GM19239 (cell line): ENCODE data around the gene HNRNPL.
A peak's percentile ranks its signal among the peaks of the same experiment; 100 is the strongest.
"Not testable (repeated sequence)": the region's sequence is repeated elsewhere in the genome, so short reads cannot be mapped to it uniquely, and the experiment has no call there.

Source experiments
- DNase-seq: peaks from one replicate; pipeline ENCODE4 v3.0.0; 2011; ENCODE audit warnings: low spot score; ENCODE audit not compliant: insufficient read length
- FAIRE-seq: peaks from 2 replicates; lab custom pipeline; 2011; peaks lifted over from hg19 to GRCh38; lab: Jason Lieb, UNC

HNRNPL gene

DNA sequence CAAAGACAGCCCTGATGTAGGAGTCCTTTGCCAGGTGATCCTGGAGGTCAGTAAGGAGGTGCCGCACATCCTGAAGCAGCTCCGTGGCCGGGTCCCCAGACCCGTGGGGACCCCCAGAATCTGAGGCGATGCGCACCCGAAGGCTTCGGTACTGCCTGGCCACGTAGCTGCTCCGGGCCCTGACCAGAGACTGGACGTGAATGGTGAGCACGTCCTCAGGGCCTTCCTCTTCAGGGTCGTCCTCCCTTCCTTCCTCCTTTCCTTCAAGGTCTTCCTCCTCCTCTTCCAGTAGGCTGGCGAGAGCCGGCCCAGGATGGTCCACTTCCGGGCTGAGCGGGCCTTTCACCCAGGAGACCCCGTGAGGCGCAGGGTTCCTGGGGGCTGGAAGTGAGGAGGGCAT, 20.8 kb upstream of the HNRNPL start:
- DNase-seq (no peak), FAIRE-seq (no peak)

DNA sequence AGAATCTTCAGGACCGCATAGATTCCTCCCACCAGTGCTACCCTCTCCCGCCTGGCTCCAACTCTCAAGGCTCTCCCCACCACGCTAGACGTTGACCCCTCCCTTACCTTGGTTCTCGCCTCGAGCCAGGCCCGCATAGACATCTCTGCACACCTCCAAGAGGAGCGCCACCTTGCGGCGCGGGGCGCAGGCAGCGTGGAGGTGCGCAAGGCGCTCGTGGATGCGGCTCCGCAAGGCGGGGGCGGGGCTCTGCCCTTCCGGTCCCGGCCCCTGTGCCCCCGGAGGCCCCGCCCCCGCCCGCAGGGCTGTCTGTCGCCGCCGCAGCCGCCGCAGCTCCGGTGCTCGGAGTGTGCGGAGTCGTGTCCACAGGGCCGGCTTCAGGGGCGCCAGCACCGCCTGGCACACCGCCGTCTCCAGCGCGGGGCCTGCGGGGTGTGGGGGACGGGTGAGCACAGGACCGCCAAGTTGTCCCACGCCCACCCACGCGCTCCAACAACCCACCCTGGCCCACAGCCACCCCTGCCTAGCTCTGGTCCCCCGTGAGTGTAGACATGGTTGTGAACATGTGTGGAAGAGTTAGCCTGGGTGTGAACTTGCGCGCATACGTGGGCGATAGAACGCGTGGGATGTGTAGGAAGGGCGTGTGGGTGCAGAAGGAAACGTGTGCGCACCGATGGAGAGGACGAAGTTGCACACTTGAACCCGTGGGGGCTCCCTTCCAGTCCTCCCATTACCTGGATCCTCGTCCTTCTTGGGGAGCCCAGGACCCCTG, 20.2 kb upstream of the HNRNPL start:
- FAIRE-seq (peak; percentile 95), DNase-seq (peak; percentile 86)

DNA sequence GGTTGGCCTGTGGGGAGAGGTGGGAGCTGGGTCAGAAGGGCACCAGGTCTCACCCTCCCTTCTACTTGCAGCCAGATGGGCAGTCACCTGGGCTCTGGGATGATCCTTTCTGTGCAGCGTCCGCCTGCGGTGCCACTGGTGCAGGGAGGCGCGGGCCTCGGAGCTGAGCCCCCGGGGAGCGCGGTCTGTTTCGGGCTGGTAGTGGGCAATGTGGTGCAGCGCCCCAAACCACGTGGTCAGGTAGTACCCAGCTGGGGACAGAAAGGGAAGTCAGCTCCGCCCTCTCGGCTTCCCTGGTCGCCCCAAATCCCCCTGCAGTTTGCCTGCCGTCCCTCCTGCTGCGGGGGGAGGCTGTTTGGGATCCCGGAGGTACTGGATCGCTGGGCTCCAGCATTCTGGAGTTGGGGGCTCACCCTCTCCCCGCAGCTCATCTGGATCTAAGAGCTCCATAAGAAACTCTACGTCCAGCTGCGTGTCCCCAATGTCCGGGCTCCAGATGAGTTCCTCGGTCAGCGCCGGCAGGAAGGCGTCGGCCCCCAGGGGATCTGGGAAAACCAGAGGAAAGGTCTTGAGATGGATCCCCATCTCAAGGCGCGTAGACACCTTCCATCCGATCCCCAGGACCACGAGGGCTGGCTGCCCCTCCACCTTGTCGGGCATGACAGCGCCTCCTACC, 19.5 kb upstream of the HNRNPL start:
- DNase-seq: no peak
- FAIRE-seq: no peak

DNA sequence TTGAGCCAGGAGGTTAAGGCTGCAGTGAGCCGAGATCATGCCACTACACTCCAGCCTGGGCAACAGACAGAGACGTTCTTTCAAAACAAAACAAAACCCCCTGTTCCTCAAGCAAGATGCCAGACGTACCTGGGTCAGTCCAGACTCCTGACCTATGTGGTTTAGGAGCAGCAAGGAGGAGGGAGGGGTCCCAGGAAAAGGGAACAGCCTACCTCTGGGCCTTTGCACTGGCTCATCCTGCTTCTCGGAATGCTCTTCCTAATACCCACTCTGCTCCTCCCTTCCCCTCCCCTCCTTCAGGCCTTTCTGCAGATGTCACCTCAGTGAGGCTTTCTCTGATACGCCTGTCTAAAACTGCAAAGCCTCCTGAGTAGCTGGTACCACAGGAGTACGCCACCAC, 18.8 kb upstream of the HNRNPL start:
- DNase-seq (no peak), FAIRE-seq (no peak)

DNA sequence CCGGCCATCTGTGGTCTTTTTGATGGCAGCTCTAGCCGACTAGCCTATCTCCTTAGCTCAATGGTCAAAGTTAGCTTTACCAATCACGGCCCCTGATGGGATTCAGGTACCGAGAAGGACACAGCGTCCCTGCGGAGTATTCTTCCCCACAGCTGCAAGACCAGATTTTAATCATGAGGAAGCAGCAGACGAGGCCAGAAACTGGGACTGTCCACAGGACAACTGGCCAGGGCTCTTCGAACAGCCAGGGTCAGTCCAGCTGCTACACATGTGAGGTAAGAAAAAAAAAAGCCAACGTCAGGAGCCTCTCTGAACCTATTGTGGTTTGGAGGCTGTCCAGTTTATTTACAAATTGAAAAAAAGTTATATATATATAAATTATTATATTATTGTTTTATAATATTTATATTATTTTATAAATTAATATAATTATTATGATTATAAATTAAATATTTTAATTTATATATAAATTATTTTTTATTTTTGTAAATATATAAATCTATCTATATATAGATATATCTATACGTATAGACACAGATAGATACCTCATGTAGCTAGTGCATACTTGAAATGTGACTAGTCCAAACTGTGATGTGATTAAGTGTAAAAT, 17.5 kb upstream of the HNRNPL start:
- FAIRE-seq (no peak), DNase-seq (no peak)

DNA sequence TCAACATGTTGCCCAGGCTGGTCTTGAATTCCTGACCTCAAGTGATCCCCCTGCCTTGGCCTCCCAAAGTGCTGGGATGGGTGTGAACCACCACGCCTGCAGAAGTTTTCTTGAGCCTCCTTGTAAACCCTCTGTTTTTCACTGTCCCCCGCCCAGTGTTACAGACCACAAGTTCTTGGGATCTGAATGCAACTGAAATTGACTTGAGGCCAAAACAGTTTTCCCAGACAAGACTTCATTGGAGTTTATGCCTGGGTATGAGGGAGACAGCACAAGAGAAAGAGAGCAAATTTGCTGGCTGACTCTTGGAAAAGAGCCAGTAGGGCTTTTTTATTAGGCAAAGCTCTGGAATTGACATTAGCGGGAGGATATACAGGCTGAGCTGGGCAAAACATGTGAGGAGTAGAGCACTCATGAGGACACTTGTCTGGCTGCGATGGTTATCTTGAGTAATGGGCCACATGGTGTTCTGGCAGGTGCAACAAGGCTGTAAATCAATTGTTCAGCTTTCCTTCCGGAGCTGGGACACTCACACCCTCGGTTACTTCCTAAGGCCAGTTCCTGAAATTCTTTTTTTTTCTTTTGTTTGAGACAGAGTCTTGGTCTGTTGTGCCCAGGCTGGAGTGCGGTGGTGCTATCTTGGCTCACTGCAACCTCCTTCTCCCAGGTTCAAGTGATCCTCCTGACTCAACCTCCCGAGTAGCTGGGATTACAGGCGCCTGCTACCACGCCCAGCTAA, 12.7 kb upstream of the HNRNPL start:
- FAIRE-seq: no peak
- DNase-seq: no peak

DNA sequence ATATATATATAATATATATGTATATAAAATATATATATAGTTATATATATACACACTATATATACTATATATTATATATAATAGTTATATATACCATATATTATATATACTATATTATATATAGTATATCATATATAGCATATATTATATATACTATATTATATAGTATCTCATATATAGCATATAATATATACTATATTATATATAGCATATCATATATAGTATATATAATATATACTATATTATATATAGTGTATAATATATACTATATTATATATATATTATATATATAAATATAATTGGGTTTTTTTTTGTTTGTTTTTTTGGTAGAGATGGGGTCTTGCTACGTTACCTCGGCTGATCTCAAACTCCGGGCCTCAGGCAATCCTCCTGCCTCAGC, 11.6 kb upstream of the HNRNPL start:
- FAIRE-seq (no peak), DNase-seq (no peak)

DNA sequence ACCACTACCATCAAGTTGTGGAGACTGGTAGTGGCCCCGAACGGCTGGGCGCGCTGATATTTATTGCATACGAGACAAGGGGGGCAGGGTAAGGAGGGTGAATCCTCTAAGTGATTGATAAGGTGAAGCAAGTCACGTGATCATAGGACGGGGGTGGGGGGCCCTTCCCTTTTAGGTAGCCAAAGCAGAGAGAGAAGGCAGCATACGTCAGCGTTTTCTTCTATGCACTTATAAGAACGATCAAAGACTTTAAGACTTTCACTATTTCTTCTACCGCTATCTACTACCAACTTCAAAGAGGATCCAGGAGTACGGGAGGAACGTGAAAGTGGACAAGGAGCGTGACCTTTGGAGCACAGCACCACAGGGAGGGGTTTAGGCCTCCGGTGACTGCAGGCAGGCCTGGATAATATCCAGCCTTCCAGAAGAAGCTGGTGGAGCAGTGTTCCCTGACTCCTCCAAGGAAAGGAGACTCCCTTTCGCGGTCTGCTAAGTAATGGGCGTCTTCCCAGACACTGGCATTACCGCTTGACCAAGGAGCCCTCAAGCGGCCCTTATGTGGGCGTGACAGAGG, 9.9 kb upstream of the HNRNPL start:
- FAIRE-seq, DNase-seq: not testable (repeated sequence)

DNA sequence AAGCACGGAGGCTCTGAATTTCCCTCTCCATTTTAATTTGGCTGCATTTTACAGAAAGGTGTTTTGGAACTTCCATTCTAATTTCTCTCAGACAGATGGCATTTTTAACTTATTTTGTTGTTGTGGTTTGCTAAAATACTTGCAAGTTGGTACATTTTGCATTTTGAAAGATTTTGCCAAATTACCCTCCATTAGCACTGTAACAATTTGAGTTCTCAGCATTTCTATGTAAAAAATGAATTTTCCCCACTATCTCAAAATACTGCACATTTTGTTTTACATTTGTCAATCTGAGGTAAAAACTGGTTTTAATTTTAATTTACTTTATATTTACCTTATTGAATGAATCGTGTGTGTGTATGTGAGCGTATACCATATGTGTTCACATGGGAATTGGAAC, 7.0 kb upstream of the HNRNPL start:
- FAIRE-seq: no peak
- DNase-seq: no peak

DNA sequence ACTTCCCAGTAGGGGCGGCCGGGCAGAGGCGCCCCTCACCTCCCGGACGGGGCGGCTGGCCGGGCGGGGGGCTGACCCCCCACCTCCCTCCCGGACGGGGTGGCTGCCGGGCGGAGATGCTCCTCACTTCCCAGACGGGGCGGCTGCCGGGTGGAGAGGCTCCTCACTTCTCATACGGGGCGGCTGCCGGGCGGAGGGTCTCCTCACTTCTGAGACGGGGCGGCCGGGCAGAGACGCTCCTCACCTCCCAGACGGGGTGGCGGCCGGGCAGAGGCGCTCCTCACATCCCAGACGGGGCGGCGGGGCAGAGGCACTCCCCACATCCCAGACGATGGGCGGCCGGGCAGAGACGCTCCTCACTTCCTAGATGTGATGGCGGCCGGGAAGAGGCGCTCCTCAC, 6.0 kb upstream of the HNRNPL start:
- DNase-seq, FAIRE-seq: not testable (repeated sequence)

DNA sequence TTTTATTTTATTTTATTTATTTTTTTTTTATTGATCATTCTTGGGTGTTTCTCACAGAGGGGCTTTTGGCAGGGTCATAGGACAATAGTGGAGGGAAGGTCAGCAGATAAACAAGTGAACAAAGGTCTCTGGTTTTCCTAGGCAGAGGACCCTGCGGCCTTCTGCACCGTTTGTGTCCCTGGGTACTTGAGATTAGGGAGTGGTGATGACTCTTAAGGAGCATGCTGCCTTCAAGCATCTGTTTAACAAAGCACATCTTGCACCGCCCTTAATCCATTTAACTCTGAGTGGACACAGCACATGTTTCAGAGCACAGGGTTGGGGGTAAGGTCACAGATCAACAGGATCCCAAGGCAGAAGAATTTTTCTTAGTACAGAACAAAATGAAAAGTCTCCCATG, 5.2 kb upstream of the HNRNPL start:
- FAIRE-seq, DNase-seq: not testable (repeated sequence)

DNA sequence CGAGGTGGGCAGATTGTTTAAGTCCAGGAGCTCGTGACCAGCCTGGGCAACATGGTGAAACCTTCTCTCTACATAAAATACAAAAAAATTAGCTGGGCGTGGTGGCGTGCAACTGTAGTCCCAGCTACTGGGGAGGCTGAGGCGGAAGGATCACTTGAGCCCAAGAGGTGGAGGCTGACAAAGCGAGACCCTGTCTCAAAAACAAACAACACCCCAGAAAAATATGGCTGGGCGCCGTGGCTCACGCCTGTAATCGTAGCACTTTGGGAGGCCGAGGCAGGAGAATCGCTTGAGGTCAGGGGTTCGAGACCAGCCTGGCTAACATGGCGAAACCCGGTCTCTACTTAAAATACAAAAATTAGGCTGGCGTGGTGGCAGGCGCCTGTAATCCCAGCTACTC, 3.4 kb upstream of the HNRNPL start:
- DNase-seq: no peak
- FAIRE-seq: no peak

DNA sequence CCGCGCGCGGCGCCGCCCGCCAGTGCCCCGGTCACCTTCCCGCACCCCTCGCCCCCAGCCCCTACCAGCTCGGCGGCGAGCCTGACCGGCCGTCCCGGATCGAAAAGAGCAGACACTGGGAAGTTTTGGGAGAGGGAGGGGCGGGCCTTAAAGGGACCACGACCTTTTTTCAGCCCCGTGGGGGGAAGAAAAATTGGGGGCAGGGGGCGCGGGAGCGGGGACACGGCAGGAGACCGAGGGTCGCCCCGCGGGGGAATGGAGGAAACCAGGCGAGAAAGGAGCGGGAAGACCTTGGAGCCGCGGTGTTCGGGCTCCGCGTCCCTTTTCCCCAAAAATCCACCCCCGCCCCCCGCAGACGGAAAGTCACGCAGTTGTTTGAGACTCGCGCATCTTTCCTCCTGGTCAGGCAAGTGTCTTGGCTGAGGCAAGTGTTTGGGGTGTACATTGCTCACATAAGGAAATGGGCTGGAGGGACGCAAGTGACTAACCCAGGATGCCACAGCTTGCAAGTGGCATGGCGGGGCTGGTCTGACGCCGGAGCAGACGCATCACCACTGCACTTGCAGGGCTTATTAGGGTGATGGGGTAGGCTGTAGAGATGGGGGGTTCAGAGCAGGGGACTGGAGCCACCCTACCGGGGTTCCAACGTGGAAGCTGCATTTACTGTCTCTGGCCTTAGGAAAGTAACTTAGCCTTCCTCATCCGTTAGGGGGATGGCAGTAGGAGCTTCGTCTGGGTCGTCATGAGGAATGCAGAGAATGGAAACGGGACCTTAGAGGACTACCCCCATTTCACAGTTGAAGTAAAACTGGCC, 2.7 kb upstream of the HNRNPL start:
- DNase-seq: no peak
- peak; percentile 91 for FAIRE-seq

DNA sequence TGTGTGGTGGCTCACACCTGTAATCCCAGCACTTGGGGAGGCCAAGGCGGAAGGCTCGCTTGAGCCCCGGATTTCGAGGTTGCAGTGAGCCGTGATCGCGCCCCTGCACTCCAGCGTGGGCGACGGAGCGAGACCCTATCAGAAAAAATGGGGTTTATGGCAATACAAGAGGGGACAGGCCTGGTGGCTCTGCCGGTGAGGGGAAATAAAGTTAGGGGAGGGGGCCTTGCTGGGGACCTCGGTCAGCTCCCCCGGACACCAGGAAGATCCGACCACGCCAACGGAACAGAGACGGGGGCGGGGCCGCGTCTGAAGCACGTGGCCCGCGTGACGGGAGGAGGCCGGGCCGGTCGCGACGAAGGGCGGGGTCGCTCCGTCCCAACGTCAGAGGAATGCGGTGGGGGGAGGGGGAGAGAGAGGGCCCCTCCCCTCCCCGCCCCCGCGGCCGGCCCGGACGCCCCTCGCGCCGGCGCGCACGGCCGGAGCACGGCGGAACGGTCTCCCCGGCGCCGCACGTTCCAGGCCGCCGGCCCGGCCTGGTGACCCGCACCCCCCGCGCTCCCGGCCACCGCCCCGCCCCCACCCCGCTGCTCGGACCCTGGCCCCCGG, 1.9 kb upstream of the HNRNPL start:
- DNase-seq: peak; percentile 92

DNA sequence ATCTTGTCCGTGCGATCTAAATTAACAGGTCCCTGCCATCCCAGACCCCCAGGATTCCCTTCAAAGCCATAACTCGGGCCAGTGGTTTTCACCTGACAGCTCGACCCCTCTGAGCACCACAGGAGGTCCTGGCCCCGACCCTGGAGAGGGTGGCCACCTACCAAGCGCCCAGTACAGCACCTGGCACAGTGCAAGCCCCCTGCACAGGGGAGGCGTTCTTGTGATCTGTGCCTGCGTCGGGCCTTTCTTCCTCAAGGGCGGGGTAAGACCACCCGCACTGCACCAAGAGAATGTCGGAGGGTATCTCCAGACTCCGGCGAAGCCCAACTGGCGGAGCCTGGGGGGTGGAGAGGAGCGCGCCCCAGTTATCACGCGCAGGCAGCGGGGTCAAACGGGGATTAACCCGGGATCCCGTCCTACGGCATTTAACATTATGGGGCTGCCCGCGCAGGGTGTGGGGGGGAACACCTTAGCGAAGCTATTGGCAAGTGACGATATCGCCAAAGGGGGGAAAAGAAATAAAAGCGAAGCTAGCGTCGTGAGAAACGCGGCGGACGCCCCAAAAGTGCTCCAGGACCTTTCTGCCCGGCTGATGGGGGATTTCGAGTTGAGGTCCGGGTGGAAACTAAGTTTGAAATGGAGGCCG, 1.3 kb upstream of the HNRNPL start:
- DNase-seq (no peak), FAIRE-seq (no peak)

More for the DNA sequence above, 1.9 kb upstream of the HNRNPL start:
- peak; percentile 68 for FAIRE-seq

DNA sequence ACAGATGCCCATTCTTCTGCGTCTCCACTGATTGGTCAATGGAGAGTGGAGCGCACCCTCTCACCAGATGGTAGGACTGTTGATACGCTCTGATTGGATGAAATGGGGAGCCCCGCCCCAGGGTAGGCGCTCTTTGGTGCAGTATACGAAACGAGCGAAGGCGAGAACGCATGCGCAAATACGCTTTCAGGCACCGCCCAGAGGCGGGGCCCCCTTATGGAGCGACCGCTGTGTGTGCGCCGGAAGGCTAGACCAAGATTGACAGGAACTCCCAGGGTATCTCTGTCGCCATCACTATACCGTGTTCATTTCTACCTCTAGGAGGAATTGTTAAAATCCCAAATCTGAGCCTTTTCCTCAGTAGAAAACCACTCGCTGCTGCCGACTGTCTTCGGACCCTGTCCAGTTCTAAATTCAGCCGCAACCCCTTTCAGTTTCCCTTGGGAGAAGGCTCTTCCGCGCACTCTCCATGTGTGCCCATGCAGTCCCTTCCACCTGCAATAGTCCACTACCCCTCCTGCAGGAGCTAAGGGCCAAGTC, 720 bp upstream of the HNRNPL start:
- DNase-seq (peak; percentile 86), FAIRE-seq (peak; percentile 99)

DNA sequence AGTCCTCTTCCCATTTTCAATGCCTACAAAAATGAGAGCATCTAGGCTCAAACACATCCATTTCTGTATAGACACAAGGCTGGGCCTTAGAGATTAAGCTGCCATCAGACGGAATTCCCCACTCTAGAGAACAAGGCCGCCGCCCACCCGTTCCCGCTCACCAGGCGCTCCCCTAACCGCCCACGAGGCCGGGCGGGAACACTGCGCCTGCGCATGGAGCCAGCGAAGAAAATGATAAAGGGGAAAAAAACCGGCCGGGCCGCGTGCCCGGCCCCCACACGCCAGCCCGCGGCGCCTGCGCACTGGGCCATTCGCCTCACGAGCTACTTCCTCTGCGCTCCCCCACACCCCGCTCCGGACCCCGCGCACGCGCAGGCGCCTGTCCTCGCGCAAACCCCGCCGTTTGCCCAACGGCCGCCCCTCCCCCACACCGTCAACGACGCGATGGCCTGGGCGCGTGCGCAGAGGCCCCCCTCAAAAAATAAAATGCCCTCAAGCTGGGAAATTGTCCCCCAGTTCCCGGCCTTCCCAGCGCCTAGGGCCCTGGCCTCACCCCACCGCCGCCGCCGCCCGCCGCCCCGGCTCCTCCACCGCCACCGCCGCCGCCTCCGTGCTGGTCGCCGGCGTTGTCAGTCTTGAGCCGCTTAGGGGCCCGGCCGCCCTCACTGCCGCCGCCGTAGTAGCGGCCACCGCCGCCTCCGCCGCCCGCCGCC, 483 bp downstream of the HNRNPL start:
- DNase-seq (peak; percentile 89), FAIRE-seq (no peak)
